Ectodermal cell (in vitro differentiated cells): ENCODE results near the gene PFKFB2.

Experiments
- H3K27ac ChIP-seq: 2 replicates; pipeline ENCODE4 v1.7.0; 2013; ENCODE audit warnings: mild to moderate bottlenecking, low read depth, low read length; ENCODE audit not compliant: insufficient read depth, poor library complexity, severe bottlenecking
- H3K27me3 ChIP-seq: 2 replicates; pipeline ENCODE4 v1.7.0; 2013; ENCODE audit warnings: mild to moderate bottlenecking, low read length; ENCODE audit not compliant: insufficient read depth, control insufficient read depth, poor library complexity, severe bottlenecking
- H3K36me3 ChIP-seq: one replicate; pipeline ENCODE4 v1.7.0; 2013; ENCODE audit warnings: low read length; ENCODE audit not compliant: control insufficient read depth, insufficient read depth
- H3K4me1 ChIP-seq: one replicate; pipeline ENCODE4 v1.7.0; 2013; ENCODE audit warnings: low read length; ENCODE audit not compliant: control insufficient read depth, insufficient read depth
- H3K4me3 ChIP-seq: 2 replicates; pipeline ENCODE4 v1.7.0; 2013; ENCODE audit warnings: low read depth, low read length, control low read depth; ENCODE audit not compliant: insufficient read depth
- H3K9me3 ChIP-seq: 2 replicates; pipeline ENCODE4 v1.7.0; 2013; ENCODE audit warnings: mild to moderate bottlenecking, low read length, moderate library complexity; ENCODE audit not compliant: control insufficient read depth
- WGBS, 2 experiments: methylation state at CpG; one replicate each; pipeline ENCODE4 v1.1.7; 2013; ENCODE audit warnings: missing lambda C conversion rate in 2 of 2; 5-methylcytosine and 5-hydroxymethylcytosine counted together

Gene PFKFB2

GRCh38 chr1:207021876-207022596 lies 31.0 kb upstream of the PFKFB2 start:
- Histone ChIP-seq H3K36me3 (no peaks in the 10 kb centered on the region), H3K9me3 (no peaks in the 10 kb centered on the region), H3K27me3 (no peaks in the 10 kb centered on the region), H3K4me1 (peaks cover 6% of the 10 kb centered on the region), H3K27ac (no peak overlapping the region), H3K4me3 (no peak overlapping the region)
- WGBS, 2 experiments: 95% methylated on average over 15 of the region's 15 CpGs

DNA sequence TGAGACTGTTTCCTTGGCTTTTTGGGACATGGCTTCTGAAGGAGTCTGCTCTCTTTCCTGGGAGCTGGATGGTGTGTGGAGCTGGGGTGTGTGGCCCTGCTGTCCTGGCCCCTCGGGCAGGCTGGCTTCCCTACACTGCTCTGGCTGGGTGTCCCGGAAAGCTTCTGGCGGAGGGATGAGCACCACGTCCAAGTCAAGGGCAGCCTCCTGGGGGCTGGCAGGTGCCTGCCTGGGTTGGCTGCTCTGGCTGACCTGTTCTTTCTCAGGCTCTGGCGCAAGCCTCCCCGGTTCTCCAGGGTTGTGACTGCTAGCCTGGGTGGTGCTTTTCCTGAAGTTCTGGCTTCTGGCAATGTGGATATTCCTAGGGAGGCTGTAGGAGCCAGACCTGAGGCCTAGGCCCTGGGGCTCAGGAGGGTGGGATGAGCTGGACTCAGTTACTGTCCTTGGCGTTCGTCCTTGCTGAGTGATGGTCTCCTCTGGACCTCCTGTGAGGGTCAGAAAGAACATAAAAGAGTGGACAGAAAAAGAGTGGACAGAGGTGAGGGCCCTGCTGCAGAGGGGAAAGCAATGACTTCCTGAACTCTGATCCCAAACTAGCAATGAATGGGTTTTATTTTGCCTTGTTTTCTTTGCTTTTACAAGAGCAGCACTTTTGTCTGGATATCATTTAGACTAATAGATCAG lies 29.9 kb upstream of the PFKFB2 start:
- 93 to 96% methylated on average over 8 of the region's 8 CpGs for WGBS, 2 experiments
- no peak overlapping the region for H3K4me3 ChIP-seq
- peaks cover 6% of the 10 kb centered on the region for H3K4me1 ChIP-seq
- no peaks in the 10 kb centered on the region for H3K27me3 ChIP-seq
- no peaks in the 10 kb centered on the region for H3K36me3 ChIP-seq
- H3K27ac ChIP-seq: no peak overlapping the region
- H3K9me3 ChIP-seq: no peaks in the 10 kb centered on the region

DNA sequence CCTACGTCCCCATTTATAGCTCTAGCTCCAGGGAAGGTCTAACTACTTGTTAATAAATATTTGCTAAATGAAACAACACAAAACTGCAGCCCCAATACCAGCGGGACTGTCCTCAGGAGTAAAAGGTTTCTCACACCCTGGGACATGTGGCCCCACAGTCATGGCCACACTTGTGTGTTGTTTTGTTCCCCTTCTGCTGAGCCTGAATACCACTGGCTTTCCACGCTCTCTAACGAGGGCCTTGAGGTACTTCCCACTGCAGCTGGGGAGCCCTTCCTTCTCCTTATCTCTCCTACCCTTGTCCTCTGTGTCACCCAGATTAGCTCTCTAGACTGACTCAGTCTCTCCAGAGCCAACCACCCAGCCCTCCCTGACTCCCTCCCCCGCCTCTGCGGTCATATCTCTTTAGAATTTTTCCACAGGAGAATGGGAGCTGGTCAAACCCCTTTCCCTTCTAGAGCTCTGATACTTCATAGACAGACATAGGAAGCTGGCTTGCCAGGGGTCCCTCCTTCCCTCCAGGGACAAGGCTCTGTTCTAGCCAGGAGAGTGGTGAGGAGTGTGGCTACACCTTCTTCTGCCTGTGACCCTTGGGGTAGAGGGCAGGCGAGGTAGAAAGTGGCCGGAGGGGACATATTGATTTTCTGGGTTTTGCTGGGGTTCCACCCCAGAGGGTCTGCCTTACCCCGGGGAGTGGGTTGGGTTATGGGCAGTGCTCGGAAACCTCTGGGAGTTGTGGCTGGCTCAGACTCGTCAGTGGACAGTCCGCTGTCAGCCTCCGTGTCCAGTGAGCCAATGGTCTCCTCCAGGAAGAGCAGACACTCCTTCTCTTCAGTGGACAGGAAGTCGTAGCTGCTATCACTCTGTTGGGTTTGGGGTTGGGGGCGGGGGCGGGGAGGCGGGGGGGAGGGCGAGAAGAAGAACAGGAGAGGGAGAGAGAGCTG lies 28.6 kb upstream of the PFKFB2 start:
- Histone ChIP-seq H3K9me3 (no peaks in the 10 kb centered on the region), H3K27ac (no peak overlapping the region), H3K4me3 (no peak overlapping the region), H3K36me3 (no peaks in the 10 kb centered on the region), H3K4me1 (peaks cover 6% of the 10 kb centered on the region), H3K27me3 (no peaks in the 10 kb centered on the region)
- WGBS, 2 experiments: 68 to 69% methylated on average over 16 to 18 of the region's 18 CpGs

GRCh38 chr1:207025146-207025880 lies 27.8 kb upstream of the PFKFB2 start:
- H3K27ac ChIP-seq: no peak overlapping the region
- no peaks in the 10 kb centered on the region for H3K27me3 ChIP-seq
- H3K4me3 ChIP-seq: no peak overlapping the region
- no peaks in the 10 kb centered on the region for H3K36me3 ChIP-seq
- WGBS, 2 experiments: 44 to 45% methylated on average over 5 of the region's 5 CpGs
- peaks cover 6% of the 10 kb centered on the region for H3K4me1 ChIP-seq
- no peaks in the 10 kb centered on the region for H3K9me3 ChIP-seq

DNA sequence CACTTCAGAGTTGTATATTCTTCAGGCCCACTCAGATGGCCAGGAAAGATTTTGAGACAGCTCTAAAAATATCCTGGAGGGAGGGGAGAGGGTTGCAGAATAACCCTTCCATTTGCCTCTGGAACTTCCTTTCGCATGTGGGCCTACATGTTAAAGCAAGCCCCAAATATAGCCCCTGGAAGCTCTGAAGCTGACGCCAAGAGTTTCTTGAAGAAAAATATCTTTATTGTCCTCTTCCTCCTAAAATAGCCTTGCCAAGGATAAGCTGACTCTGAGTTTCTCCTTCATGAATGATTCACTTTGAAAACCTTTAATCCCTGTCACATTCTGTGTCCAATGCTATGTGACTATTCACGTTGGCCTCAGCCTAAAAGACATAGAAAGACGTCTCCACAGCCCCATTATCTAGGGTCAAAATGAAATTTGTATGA lies 27.0 kb upstream of the PFKFB2 start:
- H3K27ac ChIP-seq: no peak overlapping the region
- H3K9me3 ChIP-seq: no peaks in the 10 kb centered on the region
- H3K4me3 ChIP-seq: no peak overlapping the region
- 85 to 90% methylated on average over 4 of the region's 4 CpGs for WGBS, 2 experiments
- H3K4me1 ChIP-seq: peaks cover 6% of the 10 kb centered on the region
- no peaks in the 10 kb centered on the region for H3K36me3 ChIP-seq
- H3K27me3 ChIP-seq: no peaks in the 10 kb centered on the region

- peaks cover 6% of the 10 kb centered on the region for H3K4me1 ChIP-seq
- H3K27ac ChIP-seq: no peak overlapping the region
- no peaks in the 10 kb centered on the region for H3K27me3 ChIP-seq
- H3K4me3 ChIP-seq: no peak overlapping the region
- WGBS, 2 experiments: 95 to 96% methylated on average over 18 of the region's 18 CpGs
- H3K36me3 ChIP-seq: no peaks in the 10 kb centered on the region
- no peaks in the 10 kb centered on the region for H3K9me3 ChIP-seq
Measured at GRCh38 chr1:207027206-207027777, 25.8 kb upstream of the PFKFB2 start.

DNA sequence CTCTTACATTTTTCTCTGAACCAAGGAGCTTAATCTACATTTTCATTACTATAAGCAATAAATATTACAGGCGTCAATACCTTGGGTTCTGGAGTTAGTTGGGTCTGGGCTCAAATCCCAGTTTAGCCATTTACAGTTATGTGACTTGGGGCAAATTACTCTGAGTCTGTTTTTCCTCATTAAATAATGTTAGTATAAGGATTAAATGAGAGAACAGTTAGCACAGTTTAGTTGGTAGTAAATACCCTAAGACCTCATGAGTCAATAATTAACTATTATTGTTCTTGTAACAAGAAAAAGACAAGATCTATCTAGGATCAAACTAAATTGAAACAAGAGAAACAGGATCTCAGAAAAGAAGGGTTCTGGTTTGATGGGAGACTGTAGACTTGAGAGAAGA lies 25.2 kb upstream of the PFKFB2 start:
- Histone ChIP-seq H3K27me3 (no peaks in the 10 kb centered on the region), H3K4me1 (peaks cover 6% of the 10 kb centered on the region), H3K36me3 (no peaks in the 10 kb centered on the region), H3K27ac (no peak overlapping the region), H3K9me3 (no peaks in the 10 kb centered on the region), H3K4me3 (no peak overlapping the region)
- 89 to 90% methylated on average over 1 of the region's 1 CpG for WGBS, 2 experiments

GRCh38 chr1:207028884-207029650 lies 24.0 kb upstream of the PFKFB2 start:
- H3K4me1 ChIP-seq: peaks cover 6% of the 10 kb centered on the region
- WGBS, 2 experiments: 91 to 92% methylated on average over 2 of the region's 2 CpGs
- H3K27ac ChIP-seq: no peak overlapping the region
- no peaks in the 10 kb centered on the region for H3K27me3 ChIP-seq
- no peak overlapping the region for H3K4me3 ChIP-seq
- H3K9me3 ChIP-seq: no peaks in the 10 kb centered on the region
- no peaks in the 10 kb centered on the region for H3K36me3 ChIP-seq
